Glomerular endothelial cell (primary cell): Measurements from ENCODE around the gene TYW1B. TPM values are rescaled to one million over a fixed set of nuclear protein-coding genes. Genes with fewer than 3 reads are reported as not detected.
"Not testable (repeated sequence)": the region's sequence is repeated elsewhere in the genome, so short reads cannot be mapped to it uniquely, and the experiment has no call there.

Experiments used
- DNase-seq: peaks from one replicate; pipeline ENCODE4 v3.0.0-alpha.2; 2011; ENCODE audit warnings: low read depth, low spot score; ENCODE audit errors: extremely low read depth
- total RNA-seq: library from RNA; depleted of rRNA; stranded (reverse); fragments of >200 nt; gene quantifications from 2 replicates; pipeline ENCODE4 v1.2.3, GENCODE V29; 2015

Gene TYW1B
- total RNA-seq, 1 donor from 2014 or later: 1.3 TPM

DNA sequence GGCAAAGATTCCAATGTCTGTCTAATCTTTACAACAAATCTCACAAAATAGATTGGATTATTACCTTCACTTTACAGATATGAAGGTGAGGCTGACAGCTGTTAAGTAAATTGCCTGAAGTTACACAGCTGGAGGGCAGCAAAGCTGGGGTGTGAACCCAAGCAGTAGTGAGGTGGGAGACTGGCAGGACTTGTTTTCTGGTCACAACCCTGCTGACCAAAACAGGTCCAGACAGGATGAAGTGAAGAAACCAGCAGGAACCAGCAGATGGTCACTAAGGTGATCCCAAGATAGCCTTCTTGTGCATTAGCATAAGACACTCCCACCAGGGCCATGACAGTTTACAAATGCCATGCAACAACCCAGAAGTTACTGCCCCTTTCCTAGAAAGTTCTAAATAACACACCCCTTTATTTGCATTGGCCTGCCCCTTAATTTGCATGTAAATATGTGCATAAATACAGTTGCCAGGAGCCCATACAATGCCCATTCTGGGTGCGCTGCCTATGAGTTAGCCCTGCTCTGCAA lies 195.2 kb downstream of the TYW1B start:
- DNase-seq: not testable (repeated sequence)

GRCh38 chr7:72628375-72628774 lies 199.6 kb downstream of the TYW1B start:
- DNase-seq: not testable (repeated sequence)

DNA sequence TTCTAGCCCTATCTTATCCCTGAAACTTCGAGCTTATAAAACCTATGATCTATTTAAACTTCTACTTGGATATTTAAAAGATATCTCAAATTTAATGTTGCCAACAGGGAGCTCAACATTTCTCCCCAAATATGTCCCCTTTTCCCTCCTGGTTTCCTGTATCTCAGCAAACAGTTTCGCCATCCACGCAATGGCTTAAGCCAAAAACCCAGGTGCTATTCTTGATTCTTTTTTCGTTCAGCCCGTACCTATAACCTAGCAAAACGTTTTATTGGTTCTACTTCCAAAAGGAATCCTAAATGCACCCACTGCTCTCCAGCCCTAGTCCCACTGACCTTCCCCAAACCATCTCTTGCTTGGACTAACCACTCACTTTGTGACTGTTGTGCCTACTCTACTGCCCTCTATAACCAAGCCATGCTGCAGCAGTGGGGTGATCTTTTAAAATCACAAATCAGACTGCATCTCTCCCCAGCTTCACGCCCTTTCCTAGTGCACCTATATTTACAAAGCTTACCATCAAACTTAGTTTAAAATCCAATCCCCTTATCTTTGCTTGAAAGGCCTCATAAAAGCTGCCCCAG lies 201.5 kb downstream of the TYW1B start:
- not testable (repeated sequence) for DNase-seq

DNA sequence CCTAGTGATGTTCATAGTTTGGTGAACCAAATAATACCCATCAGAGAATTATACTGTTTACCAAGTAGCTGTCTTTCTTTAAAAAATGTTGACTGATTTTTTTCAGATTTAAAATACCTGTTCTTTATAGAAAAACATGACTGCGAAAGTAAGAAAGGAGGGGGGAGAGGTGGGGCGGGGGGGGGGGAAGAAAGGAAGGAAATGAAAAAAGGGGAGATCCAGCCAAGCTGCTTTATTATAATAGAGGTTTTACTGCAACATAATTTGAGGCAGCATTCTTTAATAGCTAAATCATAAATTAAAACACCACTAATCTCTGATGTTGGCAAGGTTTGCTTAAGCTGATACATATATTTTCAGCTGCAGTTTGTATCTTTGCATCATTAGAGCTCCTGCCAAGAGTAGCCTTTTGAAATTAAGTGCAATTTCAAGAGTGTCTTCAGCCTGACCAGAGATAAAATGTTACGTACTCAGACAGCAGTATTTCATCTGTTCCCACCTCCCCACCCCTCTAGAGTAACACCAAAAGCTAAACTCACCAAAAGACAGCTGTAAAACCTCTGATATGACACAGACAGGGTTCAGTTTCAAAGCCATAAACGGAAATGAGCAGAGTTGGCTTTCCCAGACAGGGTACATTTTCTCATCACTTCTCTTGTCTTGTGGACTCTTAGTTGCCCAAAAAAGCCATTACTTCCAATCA lies 202.1 kb downstream of the TYW1B start:
- not testable (repeated sequence) for DNase-seq

- no peak for DNase-seq
Observed at GRCh38 chr7:72622532-72622931, 205.5 kb downstream of the TYW1B start.

DNA sequence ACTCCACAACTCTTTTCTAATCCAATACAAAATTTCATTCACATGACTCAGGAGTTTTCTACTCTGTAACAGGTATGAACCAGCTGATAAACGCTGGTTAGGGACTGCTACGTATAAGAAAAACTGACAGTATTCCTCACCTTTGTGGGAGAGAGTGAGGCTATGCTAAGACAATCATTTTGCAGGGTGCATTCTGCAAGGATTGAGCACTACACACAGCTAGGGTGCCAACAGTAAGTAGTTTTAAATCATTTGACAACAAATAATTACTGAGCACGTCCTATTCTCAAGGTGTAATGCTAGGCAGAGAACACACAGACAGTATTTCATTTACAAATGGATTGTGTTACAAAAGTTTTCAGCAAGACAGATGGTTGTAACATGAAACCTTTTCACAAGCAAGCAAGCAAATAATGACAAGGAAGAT lies 206.2 kb downstream of the TYW1B start:
- not testable (repeated sequence) for DNase-seq

DNA sequence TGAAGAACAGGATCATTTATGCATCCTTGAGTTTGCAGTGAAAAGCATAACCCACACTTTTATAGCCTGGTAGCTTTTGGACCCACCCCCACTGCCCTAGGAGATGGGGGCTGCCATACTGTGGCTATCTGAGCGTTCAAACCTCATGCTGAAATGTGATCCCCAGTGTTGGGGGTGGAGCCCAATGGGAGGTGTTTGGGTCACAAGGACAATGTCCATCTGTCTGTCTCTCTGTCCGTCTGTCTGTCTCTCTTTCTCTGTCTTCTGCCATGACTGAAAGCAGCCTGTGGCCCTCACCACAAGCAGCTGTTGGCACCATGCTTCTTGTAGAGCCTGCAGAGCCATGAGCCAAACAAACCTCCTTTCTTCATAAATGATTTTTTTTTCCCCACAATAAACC lies 207.1 kb downstream of the TYW1B start:
- not testable (repeated sequence) for DNase-seq

GRCh38 chr7:72618435-72619180 lies 209.4 kb downstream of the TYW1B start:
- not testable (repeated sequence) for DNase-seq

- DNase-seq: not testable (repeated sequence)
Observed at GRCh38 chr7:72609761-72610160, 218.2 kb downstream of the TYW1B start.

GRCh38 chr7:72607988-72608387 lies 220.0 kb downstream of the TYW1B start:
- not testable (repeated sequence) for DNase-seq

- not testable (repeated sequence) for DNase-seq
Observed at GRCh38 chr7:72605863-72606431, 222.1 kb downstream of the TYW1B start.

DNA sequence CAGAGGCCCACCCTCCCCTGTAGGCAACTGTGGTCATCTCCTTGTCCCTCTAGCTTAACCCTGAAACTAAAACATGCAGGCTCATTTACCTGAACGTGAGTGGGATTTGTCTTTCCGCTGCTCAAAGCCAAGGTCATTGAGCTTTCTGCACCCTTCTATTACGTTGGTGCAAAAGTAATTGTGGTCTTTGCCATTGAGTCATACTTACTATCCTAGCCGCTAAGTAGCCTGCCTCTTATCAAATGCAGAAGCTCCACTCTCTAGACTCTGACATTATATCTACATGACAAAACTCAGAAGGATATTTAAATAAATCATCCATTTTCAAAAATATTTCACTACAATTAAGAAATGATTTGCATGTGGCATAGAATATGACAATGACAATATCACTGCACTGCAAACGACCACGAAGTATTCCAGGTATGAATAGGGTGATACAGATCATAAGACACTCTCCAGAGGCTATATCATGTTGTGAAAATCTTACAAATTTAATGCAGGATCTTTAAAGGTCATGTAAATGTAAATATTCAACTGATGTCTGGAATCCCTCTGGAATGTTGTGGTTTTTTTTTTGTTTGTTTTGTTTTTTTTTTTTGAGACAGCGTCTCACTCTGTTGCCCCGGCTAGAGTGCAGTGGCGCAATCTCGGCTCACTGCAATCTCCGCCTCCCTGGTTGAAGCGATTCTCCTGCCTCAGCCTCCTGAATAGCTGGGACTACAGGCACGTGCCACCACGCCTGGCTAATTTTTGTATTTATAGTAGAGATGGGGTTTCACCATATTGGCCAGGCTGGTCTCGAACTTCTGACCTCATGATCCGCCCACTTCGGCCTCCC lies 223.0 kb downstream of the TYW1B start:
- not testable (repeated sequence) for DNase-seq

DNA sequence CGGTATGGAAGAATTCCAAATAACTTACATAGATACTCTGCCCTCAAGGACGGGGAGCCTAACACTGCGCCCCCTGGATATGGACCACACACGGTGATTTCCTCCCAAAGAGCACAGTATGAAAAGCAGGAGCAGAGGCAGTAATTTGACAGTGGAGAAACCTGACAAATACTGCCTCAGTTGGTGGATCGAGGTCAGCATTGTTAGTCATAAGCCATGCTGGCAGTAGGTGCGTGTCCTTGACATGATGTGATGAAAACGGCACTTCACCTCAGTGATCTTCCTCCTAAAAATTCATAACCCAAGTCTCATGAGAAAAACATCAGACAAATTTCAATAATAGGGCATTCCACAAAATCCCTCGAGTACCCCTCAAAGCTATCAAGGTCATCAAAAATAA lies 224.5 kb downstream of the TYW1B start:
- DNase-seq: not testable (repeated sequence)

DNA sequence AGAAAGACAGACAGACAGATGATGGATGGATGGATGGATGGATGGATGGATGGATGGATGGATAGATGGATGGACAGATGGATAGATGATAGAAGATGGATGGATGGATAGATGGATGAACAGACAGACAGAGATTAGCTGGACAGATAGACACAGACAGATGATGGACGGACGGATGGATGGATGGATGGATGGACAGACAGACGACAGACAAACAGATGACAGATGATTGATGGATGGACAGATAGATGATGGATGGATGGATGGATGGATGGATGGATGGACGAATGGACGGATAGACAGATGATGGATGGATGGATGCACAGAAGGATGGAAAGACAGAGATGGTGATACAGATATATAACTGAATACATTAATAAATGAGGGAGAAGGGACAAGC lies 224.9 kb downstream of the TYW1B start:
- no peak for DNase-seq

GRCh38 chr7:72601683-72602082 lies 226.3 kb downstream of the TYW1B start:
- not testable (repeated sequence) for DNase-seq

DNA sequence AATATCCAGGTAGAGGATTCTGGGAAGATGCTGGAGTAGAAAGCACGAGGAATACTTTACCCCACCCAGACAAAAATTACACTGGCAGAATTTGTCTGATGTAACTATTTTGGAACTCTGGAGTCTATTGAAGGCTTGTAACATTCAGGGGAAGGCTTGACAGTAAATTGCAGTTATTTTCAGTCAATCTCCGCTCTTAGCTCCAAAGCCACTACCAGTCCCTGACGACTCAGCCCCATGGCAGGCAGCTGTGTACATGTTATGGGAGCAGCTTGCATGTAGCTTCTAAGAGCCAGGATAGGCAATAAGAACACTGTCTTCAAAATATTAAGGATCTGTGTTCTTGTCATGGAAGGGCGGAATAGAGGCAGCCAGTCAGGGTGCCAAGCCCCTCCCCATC lies 238.0 kb downstream of the TYW1B start:
- not testable (repeated sequence) for DNase-seq

- not testable (repeated sequence) for DNase-seq
Observed at GRCh38 chr7:72587267-72587666, 240.7 kb downstream of the TYW1B start.

GRCh38 chr7:72584576-72584975 lies 243.4 kb downstream of the TYW1B start:
- DNase-seq: not testable (repeated sequence)

DNA sequence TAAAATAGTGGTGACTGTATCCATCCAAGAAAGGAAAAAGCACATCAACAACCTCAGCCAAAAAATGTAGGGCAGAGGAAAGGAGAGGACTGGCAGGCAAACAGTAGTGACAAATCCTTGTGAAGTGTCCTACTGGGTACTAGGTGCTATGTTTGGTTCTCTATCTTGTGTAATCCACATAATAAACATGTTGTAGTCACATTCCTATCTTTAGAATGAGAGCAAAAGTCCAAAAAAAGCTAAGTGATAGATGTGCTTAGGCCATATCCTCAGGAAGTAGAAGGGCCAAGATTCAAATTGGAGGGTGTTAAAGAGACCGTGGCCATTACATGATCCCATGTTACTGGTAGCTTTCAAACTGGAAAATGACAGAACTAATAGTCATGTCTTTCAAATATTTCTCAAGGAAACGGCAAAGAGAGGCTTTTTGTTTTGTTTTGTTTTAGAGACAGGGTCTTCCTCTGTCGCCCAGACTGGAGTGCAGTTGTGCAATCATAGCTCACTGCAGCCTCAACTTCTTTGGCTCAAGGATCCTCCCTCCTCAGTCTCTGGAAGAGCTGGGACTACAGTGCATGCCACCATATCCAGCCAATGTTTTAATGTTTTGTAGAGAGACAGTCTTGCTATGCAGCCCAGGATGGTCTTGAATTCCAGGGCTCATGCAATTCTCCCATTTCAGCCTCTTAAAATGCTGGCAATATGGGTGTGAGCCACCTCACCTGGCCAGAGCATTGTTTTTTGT lies 244.2 kb downstream of the TYW1B start:
- DNase-seq: not testable (repeated sequence)
